HCT116 (cell line): ENCODE data around the gene PICK1. TPM values are rescaled to one million over a fixed set of nuclear protein-coding genes. Genes with fewer than 3 reads are reported as not detected.

ENCODE experiments used
- ATAC-seq: fragments of 200-7000 bp; cut with Tn5 transposase; 2 replicates; pipeline ENCODE4 v1.9.1; 2020; ENCODE audit warnings: mild to moderate bottlenecking, moderate library complexity
- BruUV-seq: library from RNA; stranded (reverse); fragments of 400-500 nt; replicated peaks from 2 replicates; lab custom pipeline; 2021; lab: Mats Ljungman, UMichigan
- CTCF ChIA-PET: fragments of 300-600 bp; sonication (Branson Sonifier 250); formaldehyde crosslinking; loops from one replicate; lab custom pipeline; 2021; ENCODE audit warnings: antibody characterized with exemption; lab: Charles Lee
- POLR2A ChIA-PET: fragments of 300-600, 350-600 bp; sonication (Branson Sonifier 250); formaldehyde crosslinking; loops from one replicate; lab custom pipeline; 2021; ENCODE audit warnings: antibody characterized with exemption; lab: Charles Lee
- RAD21 ChIA-PET, 2 experiments: fragments of 300-600 bp; sonication (Branson Sonifier 250); formaldehyde crosslinking; loops; one replicate each; lab custom pipeline; 2023; ENCODE audit warnings: low total read pairs in 2 of 2; ENCODE audit not compliant: uncharacterized antibody in 2 of 2, unreplicated experiment in 2 of 2, low non-redundant PET in 1 of 2; lab: Charles Lee
- DNase-seq: peaks from one replicate; pipeline ENCODE4 v3.0.0-alpha.2; 2010; ENCODE audit warnings: low read depth, low spot score
- H2AFZ ChIP-seq: fragments of 200-600 bp; shearing (Covaris generic), sonication (generic); 2 replicates; pipeline ENCODE4 v1.6.1; 2017; ENCODE audit warnings: low read depth, mixed run types, mixed read lengths, antibody characterized with exemption, low read length; ENCODE audit not compliant: poor library complexity, severe bottlenecking
- H3K27ac ChIP-seq: 2 replicates; pipeline ENCODE4 v1.5.1; 2012; ENCODE audit warnings: low read depth, low read length
- H3K27me3 ChIP-seq: fragments of 200-600 bp; sonication (generic); 2 replicates; pipeline ENCODE4 v1.6.1; 2016; ENCODE audit warnings: mixed run types, low read length, mixed read lengths; ENCODE audit not compliant: insufficient read depth
- H3K36me3 ChIP-seq, 2 experiments: fragments of 200-500 bp in 1 of 2; fragments of 200-600 bp in 1 of 2; sonication (Bioruptor generic) in 1 of 2; sonication (generic) in 1 of 2; 2 replicates each; pipeline versions ENCODE4 v1.5.1 to v1.6.1; 2014 to 2016; ENCODE audit warnings: low read length in 2 of 2, inconsistent platforms in 1 of 2, mixed read lengths in 1 of 2, mixed run types in 1 of 2; ENCODE audit not compliant: insufficient read depth in 2 of 2, control insufficient read depth in 1 of 2
- H3K4me1 ChIP-seq, 2 experiments: fragments of 200-600 bp in 1 of 2; sonication (generic) in 1 of 2; 2 replicates each; pipeline versions ENCODE4 v1.5.1 to v1.6.1; 2012 to 2017; ENCODE audit warnings: low read length in 2 of 2, inconsistent platforms in 1 of 2, mild to moderate bottlenecking in 1 of 2, mixed read lengths in 1 of 2, mixed run types in 1 of 2, moderate library complexity in 1 of 2; ENCODE audit not compliant: insufficient read depth in 2 of 2, control insufficient read depth in 1 of 2
- H3K4me2 ChIP-seq: fragments of 200-600 bp; sonication (generic); 2 replicates; pipeline ENCODE4 v1.6.1; 2017; ENCODE audit warnings: mixed run types, low read length, mixed read lengths
- H3K4me3 ChIP-seq, 2 experiments: fragments of 200-600 bp in 1 of 2; sonication (generic) in 1 of 2; replicated peaks in 1 of 2; 2 replicates each; pipeline ENCODE4 v1.5.1; 2011 to 2016; ENCODE audit warnings: low read length in 2 of 2, control low read depth in 1 of 2, low read depth in 1 of 2, mild to moderate bottlenecking in 1 of 2, mixed read lengths in 1 of 2, mixed run types in 1 of 2
- H3K79me2 ChIP-seq: fragments of 200-600 bp; sonication (generic); 2 replicates; pipeline ENCODE4 v1.6.1; 2017; ENCODE audit warnings: mild to moderate bottlenecking, mixed run types, low read length, moderate library complexity, mixed read lengths; ENCODE audit not compliant: insufficient read depth
- H3K9ac ChIP-seq: fragments of 200-600 bp; sonication (generic); 2 replicates; pipeline ENCODE4 v1.6.1; 2016; ENCODE audit warnings: low read length, mixed read lengths
- H3K9me2 ChIP-seq: fragments of 200-600 bp; sonication (generic), shearing (Covaris generic); 2 replicates; pipeline ENCODE4 v1.6.1; 2017; ENCODE audit warnings: mixed run types, mild to moderate bottlenecking, moderate library complexity; ENCODE audit not compliant: insufficient read depth
- H3K9me3 ChIP-seq, 2 experiments: fragments of 200-500 bp in 1 of 2; fragments of 200-600 bp in 1 of 2; sonication (Bioruptor generic) in 1 of 2; sonication (generic) in 1 of 2; 2 replicates each; pipeline ENCODE4 v1.6.1; 2014 to 2017; ENCODE audit warnings: low read length in 2 of 2, mixed read lengths in 2 of 2, inconsistent platforms in 1 of 2, low read depth in 1 of 2, mild to moderate bottlenecking in 1 of 2, mixed run types in 1 of 2, moderate library complexity in 1 of 2; ENCODE audit not compliant: control insufficient read depth in 1 of 2, insufficient read depth in 1 of 2
- H4K20me1 ChIP-seq: fragments of 200-600 bp; sonication (generic), shearing (Covaris generic); 2 replicates; pipeline ENCODE4 v1.6.1; 2017; ENCODE audit warnings: mixed run types, mild to moderate bottlenecking, moderate library complexity; ENCODE audit not compliant: insufficient read depth
- ATF3 ChIP-seq: IDR thresholded peaks from 2 replicates; pipeline ENCODE4 v1.6.1; 2012
- CBX3 ChIP-seq: IDR thresholded peaks from 2 replicates; pipeline ENCODE4 v1.6.1; 2012; ENCODE audit warnings: low read depth
- CEBPB ChIP-seq: IDR thresholded peaks from 2 replicates; pipeline ENCODE4 v1.6.1; 2012; ENCODE audit warnings: low read depth
- CTCF ChIP-seq, 3 experiments: fragments of 200-600 bp in 1 of 3; sonication (generic) in 1 of 3; IDR thresholded peaks in 2 of 3; conservative IDR thresholded peaks in 1 of 3; 2 replicates each; pipeline ENCODE4 v1.5.1; 2012 to 2017; ENCODE audit warnings: low read depth in 2 of 3, low read length in 2 of 3, antibody characterized with exemption in 1 of 3, borderline replicate concordance in 1 of 3, control low read depth in 1 of 3, mild to moderate bottlenecking in 1 of 3, mixed read lengths in 1 of 3, mixed run types in 1 of 3, moderate library complexity in 1 of 3; ENCODE audit not compliant: insufficient read depth in 1 of 3
- EGR1 ChIP-seq: IDR thresholded peaks from 2 replicates; pipeline ENCODE4 v1.6.1; 2012; ENCODE audit warnings: low read depth
- EZH2 ChIP-seq: fragments of 200-600 bp; sonication (generic); IDR thresholded peaks from 2 replicates; pipeline ENCODE4 v1.6.1; 2017; ENCODE audit warnings: antibody characterized with exemption, mixed run types
- FOSL1 ChIP-seq: IDR thresholded peaks from 2 replicates; pipeline ENCODE4 v1.6.1; 2012; ENCODE audit warnings: low read depth
- JUND ChIP-seq: IDR thresholded peaks from 2 replicates; pipeline ENCODE4 v1.6.1; 2012
- MAX ChIP-seq: IDR thresholded peaks from 2 replicates; pipeline ENCODE4 v1.6.1; 2012
- POLR2A ChIP-seq: IDR thresholded peaks from 2 replicates; pipeline ENCODE4 v1.7.0; 2011; ENCODE audit warnings: borderline replicate concordance; ENCODE audit not compliant: insufficient read depth, insufficient read length; ENCODE audit errors: extremely low read depth
- POLR2AphosphoS5 ChIP-seq: IDR thresholded peaks from 2 replicates; pipeline ENCODE4 v1.6.1; 2011; ENCODE audit warnings: mild to moderate bottlenecking, low read depth, low read length, moderate library complexity
- RAD21 ChIP-seq: IDR thresholded peaks from 2 replicates; pipeline ENCODE4 v1.6.1; 2012; ENCODE audit warnings: low read depth, mild to moderate bottlenecking
- REST ChIP-seq: IDR thresholded peaks from 2 replicates; pipeline ENCODE4 v1.6.1; 2012; ENCODE audit warnings: low read depth
- SIN3A ChIP-seq: IDR thresholded peaks from 2 replicates; pipeline ENCODE4 v1.6.1; 2012; ENCODE audit warnings: low read depth
- SP1 ChIP-seq: IDR thresholded peaks from 2 replicates; pipeline ENCODE4 v1.6.1; 2012; ENCODE audit warnings: low read depth
- SRF ChIP-seq: IDR thresholded peaks from 2 replicates; pipeline ENCODE4 v1.6.1; 2012; ENCODE audit warnings: low read depth
- TCF7L2 ChIP-seq: IDR thresholded peaks from 2 replicates; pipeline ENCODE4 v1.7.0; 2011; ENCODE audit warnings: borderline replicate concordance, inconsistent platforms; ENCODE audit not compliant: insufficient read depth, insufficient read length; ENCODE audit errors: extremely low read depth
- YY1 ChIP-seq: IDR thresholded peaks from 2 replicates; pipeline ENCODE4 v1.6.1; 2011; ENCODE audit warnings: low read length, low read depth, moderate library complexity, mild to moderate bottlenecking; ENCODE audit not compliant: insufficient replicate concordance; ENCODE audit errors: extremely low read depth
- ZFX ChIP-seq: fragments of 450-650 bp; IDR thresholded peaks from 2 replicates; pipeline ENCODE4 v1.6.1; 2017
- intact Hi-C: fragments of 100-400 bp; cut with micrococcal nuclease; formaldehyde crosslinking; loops from 2 replicates; pipeline ENCODE4 v1.10.0; 2022
- total RNA-seq: library from RNA; stranded (reverse); gene quantifications from one replicate; pipeline ENCODE4 v1.2.1, GENCODE V29; 2021; ENCODE audit not compliant: unreplicated experiment

PICK1 gene
- total RNA-seq, 1 experiment from 2014 or later: 40.0 TPM

GRCh38 chr22:38086001-38086845, 29.0 kb downstream of the PICK1 start:
- Histone ChIP-seq H3K9me2 (no peaks in the 10 kb centered on the region), H3K36me3 (no peaks in the 10 kb centered on the region), H3K9ac (no peak overlapping the region), H3K4me3 (no peak overlapping the region), H3K27me3 (no peaks in the 10 kb centered on the region), H3K27ac (no peak overlapping the region), H4K20me1 (no peaks in the 10 kb centered on the region), H3K4me2 (no peak overlapping the region), H2AFZ (no peak overlapping the region), H3K4me1 (peaks cover 0 to 4% of the 10 kb centered on the region in 2 experiments; a peak in 1 of 4 replicates), H3K79me2 (no peaks in the 10 kb centered on the region), H3K9me3 (no peaks in the 10 kb centered on the region)
- TF ChIP-seq JUND (no peak), ZFX (no peak), SIN3A (no peak), REST (no peak), CBX3 (no peak), TCF7L2 (no peak), EGR1 (no peak), FOSL1 (no peak), CEBPB (no peak), ATF3 (no peak), CTCF (IDR thresholded peaks at IDR 0.05 in 2 of 3, conservative IDR thresholded peaks at IDR 0.05 in 1 of 3; ENCODE audit: borderline replicate concordance in 1 of 3, insufficient read depth in 1 of 3, low read depth in 2 of 3, low read length in 2 of 3) (no peak), POLR2A (no peak), SRF (no peak), EZH2 (no peak), POLR2AphosphoS5 (no peak), MAX (no peak), RAD21 (no peak), YY1 (no peak), SP1 (no peak)
- ATAC-seq: no peak
- DNase-seq: no peak
- intact Hi-C loops: no loop called here
- RAD21 ChIA-PET: no interaction called here
- POLR2A ChIA-PET: no interaction called here
- CTCF ChIA-PET: no interaction called here
- no TSS peak for BruUV-seq
